HG03064 (cell line): ENCODE measurements around the gene CAPN15.

ENCODE experiments used
- ATAC-seq: cut with Tn5 transposase; IDR thresholded peaks from one replicate; pipeline ENCODE4 v1.9.1; 2021; ENCODE audit warnings: low read depth; ENCODE audit not compliant: unreplicated experiment

The CAPN15 gene

DNA sequence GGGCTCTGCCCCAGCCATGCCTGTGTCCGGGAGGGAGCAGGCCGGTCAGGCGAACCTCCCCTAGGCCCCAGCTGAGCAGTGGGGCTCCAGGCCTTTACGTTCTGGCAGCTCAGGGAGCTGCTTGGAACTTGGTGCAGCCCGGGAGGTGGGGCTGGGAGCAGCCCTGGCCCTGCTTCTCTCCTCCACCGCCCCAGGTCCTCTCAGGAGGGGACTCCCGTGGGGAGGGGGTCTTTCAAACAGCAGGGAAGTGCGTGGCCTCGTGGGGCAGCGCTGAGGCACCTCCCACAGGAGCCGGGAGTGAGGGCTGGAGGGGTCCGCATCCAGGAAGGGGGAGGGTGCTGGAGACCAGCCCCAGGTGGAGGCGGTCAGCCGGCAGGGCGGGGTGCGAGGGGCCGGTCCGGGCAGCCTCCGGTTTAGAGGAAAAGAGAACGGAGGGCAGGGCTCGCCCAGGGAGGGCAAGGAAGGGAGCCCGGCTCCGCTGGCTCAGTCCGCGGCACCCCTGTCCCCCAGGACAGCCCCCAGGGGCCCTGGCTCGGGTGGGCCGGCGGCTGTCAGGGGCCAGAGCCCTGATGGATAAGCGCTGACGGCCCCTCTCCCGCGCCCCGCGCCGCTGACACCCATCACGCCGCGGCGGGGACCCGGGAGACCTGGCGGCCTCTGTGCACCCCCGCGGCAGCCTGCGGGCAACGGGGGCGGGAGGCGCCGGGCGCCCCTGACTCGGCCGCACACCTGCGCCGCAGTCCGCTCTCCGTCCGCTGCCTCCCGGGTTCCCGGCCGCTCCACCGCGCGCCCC lies 32.1 kb downstream of the CAPN15 start:
- no peak for ATAC-seq

DNA sequence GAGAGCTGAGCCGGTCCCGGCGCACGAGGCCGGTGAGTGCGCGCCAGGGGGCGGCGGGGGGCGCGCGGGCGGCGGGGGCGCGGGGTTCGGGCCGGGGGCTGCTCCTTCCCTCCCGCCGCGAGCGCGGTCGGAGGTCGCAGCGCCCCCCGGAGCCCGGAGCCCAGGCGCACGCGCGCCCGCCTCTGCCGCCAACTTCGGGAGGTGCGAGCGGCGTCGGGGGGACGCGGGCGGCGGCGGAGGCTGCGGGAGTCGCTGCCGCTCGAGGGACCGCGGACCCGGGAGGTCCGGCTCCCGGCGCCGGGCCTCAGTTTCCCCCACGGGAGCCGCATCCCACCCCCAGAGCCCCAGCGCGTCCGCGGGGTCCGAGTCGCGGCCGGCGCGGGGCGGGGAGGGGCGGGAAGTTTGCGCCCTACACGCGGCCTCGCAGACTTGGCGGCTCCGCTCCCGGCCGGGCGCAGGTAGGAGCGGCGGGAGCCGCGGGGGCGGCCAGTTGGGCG lies 32.7 kb downstream of the CAPN15 start, which contains the start of gene PRR35:
TSS of gene PRR35 (plus strand) at position 191 of the 497 bp plus-strand sequence. CDS start 2,901 bp downstream, outside the sequence.
- ATAC-seq, result no peak

DNA sequence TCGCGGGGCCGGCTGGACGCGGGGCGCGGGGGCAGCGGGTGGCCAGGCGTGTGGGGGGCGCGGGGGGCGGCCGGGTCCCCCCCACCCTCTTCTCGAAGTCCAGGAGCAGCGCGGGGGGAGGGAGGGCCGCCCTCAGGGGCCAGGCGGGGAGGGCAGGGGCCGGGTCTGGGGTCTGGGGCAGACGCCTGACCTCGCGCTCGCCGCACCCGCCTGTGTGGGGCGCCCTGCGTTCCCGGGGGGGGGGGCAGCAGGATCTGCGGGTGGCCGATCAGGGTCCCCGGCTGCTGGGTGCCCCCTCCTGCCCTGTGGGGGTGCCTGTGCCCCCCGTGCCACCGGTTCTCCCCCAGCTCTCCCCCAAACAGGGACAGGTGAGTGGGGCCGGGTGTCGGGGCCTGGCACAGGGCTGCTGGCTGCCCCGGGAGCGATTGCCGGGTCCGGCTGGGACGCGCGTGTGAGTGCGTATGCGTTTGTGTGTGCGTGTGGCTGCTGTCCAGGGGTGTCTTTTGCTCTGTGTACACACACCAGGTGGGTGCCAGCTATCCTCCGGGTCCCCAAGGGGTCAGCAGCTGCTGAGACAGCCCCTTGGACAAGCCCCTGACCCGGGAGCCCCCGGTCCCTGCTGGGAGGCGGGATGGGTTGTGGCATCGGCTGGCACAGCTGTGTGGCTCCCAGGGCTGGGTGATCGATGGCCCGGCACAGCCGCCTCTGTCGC lies 33.3 kb downstream of the CAPN15 start:
- no peak for ATAC-seq

DNA sequence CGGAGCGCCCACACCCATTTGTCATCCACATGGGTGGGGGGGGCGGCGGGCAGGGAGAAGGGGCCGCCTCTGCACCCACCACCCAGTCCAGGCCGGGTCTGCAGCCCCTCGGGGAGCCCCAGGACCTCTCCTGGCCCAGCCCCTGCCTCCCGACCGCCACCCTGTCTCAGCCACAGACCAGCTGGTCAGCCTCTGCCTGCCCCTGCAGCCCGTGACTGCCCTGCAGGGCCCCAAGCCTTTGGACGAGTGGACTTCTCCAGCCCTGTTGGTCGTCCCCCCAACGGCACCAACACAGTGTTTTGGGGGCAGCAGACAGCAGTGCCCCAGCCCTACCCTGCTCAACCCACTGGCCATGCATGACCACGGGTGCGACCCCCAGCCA lies 33.9 kb downstream of the CAPN15 start:
- no peak for ATAC-seq

DNA sequence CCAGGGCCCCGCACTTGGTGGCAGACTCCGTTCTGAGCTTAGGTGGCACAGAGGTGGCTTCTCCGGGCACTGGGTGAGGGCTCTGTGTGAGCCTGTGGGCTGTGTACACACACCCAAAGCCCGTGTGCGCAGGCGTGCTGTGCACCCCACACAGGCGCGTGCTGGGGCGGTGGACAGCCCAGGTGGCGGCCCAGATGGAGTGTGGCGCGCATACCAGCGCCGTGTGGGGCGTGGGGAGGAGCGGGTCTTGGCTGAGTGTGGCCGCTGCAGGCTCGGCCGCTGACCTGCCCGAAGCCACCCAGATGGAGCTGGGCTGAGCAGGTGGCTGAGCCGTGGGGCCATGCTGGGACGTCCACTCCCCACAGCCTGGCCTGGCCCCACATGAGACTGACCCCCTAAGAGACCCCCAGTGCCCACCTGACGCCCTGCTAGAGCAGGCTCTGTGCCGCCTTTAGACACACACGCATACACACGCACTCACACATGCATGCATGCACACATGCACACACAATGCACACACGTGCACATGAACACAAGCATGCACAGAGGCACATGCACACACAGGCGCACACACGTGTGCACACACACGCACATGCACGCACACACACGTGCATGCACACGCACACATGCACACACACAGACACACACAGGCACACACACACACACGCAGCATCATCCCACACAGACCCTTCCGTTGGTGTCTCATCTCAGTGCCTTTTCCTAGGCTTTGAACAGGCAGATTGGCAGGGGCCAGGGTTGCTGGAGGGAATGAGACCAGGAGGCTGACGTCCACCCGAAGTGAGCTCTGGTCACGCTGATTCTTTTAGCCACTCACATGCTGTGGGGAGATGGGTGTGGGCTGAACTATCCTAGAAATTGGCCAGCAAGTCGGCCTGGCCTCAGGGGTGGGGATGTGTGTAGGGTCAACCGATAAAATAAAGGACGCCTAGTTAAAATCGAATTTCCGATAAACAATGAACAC lies 34.7 kb downstream of the CAPN15 start:
- ATAC-seq, result no peak

DNA sequence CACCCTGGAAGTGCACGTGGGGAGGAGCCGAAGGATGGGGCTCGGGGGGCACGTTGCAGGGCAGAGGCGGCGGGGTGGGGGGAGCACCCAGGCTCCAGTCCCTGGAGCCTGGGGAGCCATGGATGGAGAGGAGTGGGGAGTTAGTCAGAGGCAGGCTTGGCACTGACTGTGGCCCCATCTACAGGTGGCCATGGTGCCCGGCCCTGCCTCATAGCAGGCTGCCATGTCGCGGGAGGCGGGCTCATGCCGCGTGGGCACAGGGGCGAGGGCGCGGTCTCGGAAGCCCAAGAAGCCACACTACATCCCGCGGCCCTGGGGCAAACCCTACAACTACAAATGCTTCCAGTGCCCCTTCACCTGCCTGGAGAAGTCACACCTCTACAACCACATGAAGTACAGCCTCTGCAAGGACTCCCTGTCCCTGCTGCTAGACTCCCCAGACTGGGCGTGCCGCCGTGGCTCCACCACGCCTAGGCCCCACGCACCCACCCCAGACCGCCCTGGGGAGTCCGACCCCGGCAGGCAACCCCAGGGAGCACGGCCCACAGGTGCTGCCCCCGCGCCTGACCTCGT lies 35.6 kb downstream of the CAPN15 start:
- ATAC-seq, result no peak

DNA sequence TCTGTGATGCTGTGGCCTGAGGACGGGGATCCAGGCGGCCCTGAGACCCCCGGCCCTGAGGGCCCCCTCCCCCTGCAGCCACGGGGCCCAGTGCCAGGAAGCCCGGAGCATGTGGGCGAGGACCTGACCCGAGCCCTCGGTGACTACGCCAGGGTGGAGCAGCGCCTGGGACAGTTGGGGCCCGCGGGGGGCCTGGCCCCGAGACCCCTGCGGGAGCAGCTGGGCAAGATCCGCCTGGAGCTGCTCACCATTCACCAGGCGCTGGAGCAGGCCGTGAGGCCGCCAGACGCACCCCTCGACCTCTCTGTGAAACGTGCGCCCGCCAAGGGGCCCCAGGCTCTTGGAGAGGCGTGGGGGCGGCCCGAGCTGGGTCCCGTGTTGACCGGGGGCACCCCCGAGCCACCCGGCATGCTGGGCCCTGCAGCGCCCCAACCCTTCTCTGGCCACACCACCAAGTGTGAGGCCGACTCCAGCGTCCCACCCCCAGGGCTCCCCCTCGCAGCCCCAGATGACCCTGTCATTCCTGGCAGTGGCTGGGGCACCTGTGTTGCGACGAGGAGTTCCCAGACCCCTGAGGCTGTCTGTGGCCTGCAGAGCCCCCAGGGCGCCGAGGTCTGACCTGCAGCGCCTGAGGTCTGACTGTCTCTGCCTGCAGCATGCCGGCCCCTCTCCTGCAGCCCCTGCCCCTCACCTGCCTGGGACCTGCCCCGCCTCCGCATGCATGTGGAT lies 37.3 kb downstream of the CAPN15 start:
- no peak for ATAC-seq

DNA sequence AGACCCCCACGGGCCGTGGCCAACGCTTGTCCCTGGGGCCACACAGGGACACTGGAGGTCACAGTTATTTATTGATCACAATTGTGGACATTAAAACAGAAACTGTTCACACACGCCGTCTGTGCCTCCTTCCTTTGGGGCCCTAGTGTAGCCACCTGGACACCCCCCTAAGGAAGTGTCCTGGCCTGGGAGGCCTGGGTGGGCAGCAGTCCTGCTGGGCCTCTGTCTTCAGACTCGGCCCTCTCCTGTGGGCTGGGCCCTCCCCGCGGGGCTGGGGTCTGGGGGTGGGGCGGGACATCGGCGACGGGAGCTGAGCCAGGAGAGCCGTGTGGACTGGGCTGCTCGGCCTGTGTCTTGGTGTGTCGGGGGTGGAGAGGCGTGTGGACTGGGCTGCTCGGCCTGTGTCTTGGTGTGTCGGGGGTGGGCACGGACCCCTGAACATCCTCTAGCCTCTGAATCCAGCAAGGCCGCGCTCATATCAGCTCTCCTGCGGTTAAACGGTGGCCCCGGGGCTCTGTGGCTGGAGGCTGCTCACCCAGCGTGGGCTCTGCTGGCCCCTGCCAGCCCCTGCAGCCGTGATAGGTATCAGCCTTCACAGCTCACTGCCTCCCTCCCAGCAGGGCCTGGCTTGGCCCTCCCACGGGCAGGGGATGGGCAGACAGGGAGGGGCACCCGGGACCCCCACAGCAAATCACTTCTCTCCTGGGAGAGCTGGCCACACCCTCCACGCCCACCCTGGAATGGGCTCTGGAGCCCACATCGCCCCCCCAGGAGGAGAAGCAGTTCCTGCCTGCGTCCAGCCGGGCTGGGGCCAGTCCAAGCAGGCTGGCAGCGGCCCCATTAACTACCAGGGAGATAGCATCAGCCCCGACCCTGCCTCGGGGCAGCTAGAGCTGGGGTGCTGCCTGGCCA lies 38.2 kb downstream of the CAPN15 start:
- ATAC-seq, result no peak

DNA sequence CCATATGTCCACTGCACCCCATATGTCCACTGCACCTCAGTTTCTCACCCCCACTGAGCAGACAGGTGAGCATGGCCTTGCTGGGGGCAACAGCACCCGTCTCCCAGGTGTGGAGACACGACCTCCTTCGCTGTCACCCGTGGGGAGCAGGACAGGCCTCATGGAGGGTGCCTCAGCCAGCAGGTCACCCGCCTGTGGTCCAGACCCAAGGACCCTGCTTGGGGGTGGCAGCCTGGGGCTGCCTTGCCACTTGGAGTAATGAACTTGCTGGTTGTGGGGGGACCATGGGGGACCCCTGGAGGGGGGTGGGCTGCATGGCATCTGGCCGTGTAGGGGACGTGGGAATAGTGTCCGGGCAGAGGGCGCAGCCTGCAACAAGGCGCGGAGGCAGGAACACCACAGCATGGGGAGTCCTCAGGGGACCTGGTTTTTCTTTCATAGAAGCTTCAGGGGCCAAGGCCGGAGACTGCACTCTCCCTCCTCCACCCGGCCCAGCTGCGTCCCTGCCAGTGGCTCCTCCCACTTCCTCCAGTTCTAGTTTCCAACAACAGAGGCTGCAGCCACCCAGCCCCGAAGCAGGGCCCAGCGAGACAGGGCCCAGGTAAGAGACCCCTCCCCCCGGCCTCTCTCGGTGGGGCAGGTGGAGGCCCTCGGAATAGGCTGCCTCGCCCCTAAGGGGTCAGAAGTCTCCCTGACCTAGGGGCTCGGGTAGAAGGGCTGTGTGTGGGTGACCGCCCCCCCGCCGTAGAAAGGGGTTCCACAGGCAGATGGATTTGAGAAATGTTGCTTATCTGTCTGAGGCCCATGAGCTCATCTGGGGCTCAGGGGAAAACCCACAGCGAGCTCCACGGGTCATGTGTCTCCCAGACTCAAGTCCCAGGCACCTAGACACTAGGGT lies 39.2 kb downstream of the CAPN15 start, which contains the start of gene NHLRC4:
TSS of gene NHLRC4 (plus strand) at position 531 of the 898 bp plus-strand sequence. CDS start 1,043 bp downstream, outside the sequence.
- ATAC-seq, result no peak

DNA sequence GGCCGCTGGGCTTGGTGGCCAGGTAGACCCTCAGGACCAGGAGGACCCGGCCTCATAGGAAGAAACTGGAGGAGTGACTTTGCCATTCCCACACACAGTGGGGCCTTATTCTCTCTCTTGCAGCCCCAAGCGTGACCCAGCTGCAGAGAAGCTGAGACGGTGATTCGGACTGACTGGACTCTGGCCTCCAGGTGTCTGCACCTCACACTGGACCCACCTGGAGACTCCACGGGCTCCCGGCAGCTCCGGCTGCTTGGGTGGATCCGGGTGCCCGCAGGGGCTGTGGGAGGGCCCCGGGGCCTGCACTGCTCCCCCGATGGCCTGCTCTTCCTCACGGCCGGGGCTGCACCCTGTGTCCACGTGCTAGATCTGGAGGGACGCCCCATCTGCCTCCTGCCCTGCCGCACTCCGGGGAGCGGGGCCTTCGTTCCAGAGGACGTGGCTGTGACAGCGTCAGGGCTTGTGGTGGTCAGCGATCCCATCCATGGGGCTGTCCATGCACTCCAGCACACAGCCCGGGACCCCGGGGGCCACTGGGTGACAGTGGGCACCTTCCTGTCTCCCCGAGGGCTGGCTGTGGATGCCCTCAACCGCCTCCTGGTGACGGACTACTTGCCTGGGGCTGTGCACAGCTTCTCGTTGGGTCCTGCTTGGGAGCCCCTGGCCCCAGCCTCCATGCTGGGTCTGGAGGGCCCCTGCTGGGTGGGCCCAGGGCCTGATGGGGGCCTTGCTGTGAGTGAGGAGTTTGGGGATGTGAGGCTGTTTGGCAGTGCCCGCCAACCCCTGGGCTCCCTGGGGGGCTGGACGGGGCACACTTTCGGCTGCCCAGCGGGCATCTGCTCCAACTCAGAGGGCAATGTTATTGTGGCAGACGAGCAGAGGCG lies 40.1 kb downstream of the CAPN15 start:
- no peak for ATAC-seq

DNA sequence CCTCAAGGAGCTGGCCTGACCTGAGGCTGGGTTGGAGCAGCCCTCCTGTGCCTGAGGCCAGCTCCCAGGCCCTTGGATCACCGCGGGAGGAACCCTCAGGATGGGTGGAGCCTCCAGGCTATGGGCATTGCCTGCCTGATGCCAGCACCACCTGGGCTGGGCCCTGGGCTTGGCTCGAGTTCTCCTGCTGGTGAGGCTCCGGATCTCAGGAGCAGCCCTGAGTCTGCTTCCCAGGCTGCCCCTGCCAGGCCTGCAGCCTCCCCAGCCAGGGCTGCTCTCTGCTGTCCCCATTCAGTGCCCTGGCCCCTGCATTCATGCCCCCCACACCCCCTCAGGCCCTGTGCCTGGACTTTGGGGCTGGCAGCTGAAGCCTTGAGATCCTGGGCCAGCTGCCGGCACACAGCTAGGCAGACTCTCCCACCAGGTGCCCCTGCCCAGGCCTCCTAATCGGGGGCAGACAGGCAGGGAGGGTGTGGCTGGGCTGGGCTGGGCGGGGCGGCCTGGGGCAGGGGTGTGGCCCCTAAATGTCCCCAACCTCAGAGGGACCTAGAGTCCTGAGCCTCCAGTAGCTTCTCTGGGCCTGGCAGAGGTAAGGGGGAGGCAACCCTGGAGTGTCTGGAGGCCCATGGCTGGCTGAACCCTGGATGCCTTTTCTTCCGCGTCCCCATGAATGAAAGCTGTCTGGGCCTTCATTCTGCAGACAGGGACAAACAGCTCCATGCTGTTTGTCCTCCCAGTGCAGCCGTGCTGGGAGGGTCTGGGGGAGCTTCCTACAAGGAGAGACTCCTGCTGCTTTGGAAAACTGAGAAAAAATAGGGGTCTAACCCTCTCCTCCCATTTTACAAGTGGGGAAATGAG lies 41.1 kb downstream of the CAPN15 start:
- no peak for ATAC-seq

DNA sequence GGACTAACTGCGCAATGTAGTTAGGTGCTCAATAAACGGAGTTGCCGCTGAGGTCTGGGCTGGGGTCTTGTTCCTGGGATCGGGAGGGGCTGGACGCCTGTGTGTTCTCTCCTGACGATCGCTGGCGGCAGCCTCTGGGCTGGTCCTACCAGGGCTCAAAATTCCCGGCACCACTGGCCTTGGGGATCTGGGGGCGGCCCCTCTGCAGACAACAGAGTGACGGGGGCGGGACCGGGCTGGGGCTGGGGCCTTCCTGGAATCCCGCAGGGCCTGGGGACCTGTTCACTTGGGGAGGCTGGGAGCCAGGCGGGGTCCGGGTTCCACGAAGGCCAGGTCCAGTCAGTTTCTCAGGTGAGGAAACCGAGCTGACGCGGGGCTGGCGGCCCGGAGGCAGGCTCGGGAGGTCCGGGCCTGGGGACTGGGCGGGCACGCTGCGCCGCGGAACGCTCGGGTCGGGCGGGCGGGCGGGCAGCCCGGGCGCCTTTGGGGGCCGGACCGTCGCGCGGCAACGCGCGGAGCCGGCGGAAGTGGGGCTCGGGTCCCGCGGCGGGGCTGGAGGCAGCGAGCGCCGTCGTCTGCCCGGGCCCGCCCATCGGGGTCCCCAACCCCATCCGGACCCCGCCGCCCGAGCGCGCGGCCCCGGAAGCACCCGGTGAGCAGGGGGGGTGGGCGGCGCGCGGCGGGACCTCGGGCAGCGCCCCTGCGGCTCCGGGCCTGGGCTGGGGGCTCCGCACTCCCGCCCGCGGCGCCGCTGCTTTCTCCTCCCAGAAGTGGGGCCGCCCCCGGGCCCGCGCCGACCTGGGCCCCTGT lies 42.1 kb downstream of the CAPN15 start, which contains the start of gene PIGQ:
TSS of gene PIGQ (plus strand) at position 524 of the 810 bp plus-strand sequence. CDS start 4,107 bp downstream, outside the sequence.
- no peak for ATAC-seq

DNA sequence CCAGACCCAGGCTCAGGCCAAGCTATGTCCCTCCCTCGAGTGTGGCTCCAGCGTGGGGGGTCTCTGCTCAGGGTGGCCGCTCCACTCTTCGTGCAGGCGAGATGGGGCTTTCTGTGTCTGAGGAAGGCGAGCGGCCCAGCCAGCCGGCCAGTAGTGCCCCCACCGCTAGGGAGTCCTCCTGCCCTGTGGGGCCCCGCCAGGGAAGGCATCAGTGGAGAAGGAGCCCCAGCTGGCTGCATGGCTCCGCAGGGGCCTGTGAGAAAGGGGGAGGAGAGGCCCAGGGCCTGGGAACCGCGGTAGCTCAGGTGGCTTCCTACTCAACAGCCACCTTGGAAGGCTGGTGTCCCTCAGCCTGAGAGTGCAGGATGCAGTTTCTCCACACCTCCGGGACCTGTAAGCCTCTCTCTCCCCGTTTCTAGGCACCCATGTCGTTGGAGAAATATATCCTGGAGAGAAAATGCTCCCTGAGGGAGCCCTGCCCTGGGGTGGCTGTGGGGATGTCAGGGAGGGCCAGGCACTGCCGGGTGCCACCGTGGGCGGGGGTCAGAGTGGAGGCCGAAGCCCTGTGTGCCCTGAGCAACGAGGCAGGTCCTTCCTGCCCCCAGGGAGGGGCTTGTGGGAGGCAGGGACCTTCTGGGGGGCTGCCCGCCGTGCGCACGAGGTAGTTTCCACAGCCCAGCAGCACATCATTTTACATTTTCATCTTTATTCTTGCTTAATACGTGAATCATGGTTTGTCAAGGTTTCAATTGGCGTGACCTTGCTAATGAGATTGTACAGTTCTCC lies 45.5 kb downstream of the CAPN15 start:
- ATAC-seq, result no peak
